ENCODE measurements around the gene C2orf80. TPM values are rescaled to one million over a fixed set of nuclear protein-coding genes. Genes with fewer than 3 reads are reported as not detected.
"Not testable (repeated sequence)": the region's sequence is repeated elsewhere in the genome, so short reads cannot be mapped to it uniquely, and the experiment has no call there.

The C2orf80 gene
- total RNA-seq, 3 donors from 2014 or later, result not detected

DNA sequence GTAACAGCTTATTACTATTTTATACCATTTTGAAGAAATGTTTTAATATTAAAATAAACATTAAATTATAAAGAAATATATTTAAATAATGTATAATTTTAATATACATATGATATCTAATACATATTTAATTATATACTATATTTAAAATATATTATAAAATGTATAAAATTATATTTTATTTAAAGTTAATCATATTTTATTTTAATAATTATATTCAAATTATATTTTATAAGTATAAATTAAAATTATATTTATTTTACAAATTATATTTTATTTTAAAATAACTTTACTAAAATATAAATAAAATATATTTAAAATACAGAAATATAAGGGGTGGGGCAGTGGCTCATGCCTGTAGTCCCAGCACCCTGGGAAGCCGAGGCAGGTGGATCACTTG is 67.6 kb downstream of the C2orf80 start:
- DNase-seq (no peak), ATAC-seq (no peak)
- no peaks in the 10 kb centered on the region for H3K4me1 ChIP-seq (ENCODE audit: low read depth)
- TF ChIP-seq, protein P1, sequence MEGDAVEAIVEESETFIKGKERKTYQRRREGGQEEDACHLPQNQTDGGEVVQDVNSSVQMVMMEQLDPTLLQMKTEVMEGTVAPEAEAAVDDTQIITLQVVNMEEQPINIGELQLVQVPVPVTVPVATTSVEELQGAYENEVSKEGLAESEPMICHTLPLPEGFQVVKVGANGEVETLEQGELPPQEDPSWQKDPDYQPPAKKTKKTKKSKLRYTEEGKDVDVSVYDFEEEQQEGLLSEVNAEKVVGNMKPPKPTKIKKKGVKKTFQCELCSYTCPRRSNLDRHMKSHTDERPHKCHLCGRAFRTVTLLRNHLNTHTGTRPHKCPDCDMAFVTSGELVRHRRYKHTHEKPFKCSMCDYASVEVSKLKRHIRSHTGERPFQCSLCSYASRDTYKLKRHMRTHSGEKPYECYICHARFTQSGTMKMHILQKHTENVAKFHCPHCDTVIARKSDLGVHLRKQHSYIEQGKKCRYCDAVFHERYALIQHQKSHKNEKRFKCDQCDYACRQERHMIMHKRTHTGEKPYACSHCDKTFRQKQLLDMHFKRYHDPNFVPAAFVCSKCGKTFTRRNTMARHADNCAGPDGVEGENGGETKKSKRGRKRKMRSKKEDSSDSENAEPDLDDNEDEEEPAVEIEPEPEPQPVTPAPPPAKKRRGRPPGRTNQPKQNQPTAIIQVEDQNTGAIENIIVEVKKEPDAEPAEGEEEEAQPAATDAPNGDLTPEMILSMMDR (IDR thresholded peaks at IDR 0.05), result no peak
- no peak overlapping the region for H3K4me3 ChIP-seq
- intact Hi-C loops (cut with DNase I, micrococcal nuclease), result no loop called here
- H3K36me3 ChIP-seq (ENCODE audit: low read depth), result no peaks in the 10 kb centered on the region
- no peaks in the 10 kb centered on the region for H3K9me3 ChIP-seq

- no peak for ATAC-seq
These were observed 70.9 kb downstream of the C2orf80 start for GRCh38 chr2:208118918-208119317.

DNA sequence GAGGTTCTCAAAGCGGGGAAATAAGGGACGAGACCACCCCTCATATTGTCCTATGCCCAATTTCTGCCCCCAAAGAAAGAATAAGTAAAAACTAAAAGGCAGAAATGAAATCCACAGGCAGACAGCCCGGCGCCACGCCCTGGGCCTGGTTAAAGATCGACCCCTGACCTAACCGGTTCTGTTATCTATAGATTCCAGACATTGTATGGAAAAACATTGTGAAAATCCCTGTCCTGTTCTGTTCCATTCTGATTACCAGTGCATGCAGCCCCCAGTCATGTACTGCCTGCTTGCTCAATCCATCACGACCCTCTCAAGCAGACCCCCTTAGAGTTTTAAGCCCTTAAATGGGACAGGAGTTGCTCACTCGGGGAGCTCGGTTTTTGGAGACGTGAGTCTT is 72.4 kb downstream of the C2orf80 start:
- DNase-seq; H3K4me1 ChIP-seq (ENCODE audit: low read depth); H3K9me3 ChIP-seq; intact Hi-C loops (cut with DNase I, micrococcal nuclease); H3K36me3 ChIP-seq (ENCODE audit: low read depth); H3K4me3 ChIP-seq; ATAC-seq: not testable (repeated sequence)

More at GRCh38 chr2:208118918-208119317, 70.9 kb downstream of the C2orf80 start:
- no peaks in the 10 kb centered on the region for H3K9me3 ChIP-seq
- TF ChIP-seq, protein P1 (IDR thresholded peaks at IDR 0.05), result no peak
- no peaks in the 10 kb centered on the region for H3K4me1 ChIP-seq (ENCODE audit: low read depth)
- no peak for DNase-seq
- intact Hi-C loops (cut with DNase I, micrococcal nuclease), result no loop called here
- no peak overlapping the region for H3K4me3 ChIP-seq
- H3K36me3 ChIP-seq (ENCODE audit: low read depth), result no peaks in the 10 kb centered on the region

Other genes starting within 250 kb of the C2orf80 start
- 10 to 100 TPM in 2 of 3 donors, 1 to 10 TPM in 1; 9.7 to 21.1 (median 12.9) TPM for gene PLEKHM3, start 164.5 kb downstream of the C2orf80 start, total RNA-seq
- not detected for gene CRYGD, start 65.5 kb downstream of the C2orf80 start, total RNA-seq
- not detected for gene CRYGC, start 60.2 kb downstream of the C2orf80 start, total RNA-seq
- gene CRYGB, start 43.9 kb downstream of the C2orf80 start, total RNA-seq, result not detected
- not detected for gene CRYGA, start 26.4 kb downstream of the C2orf80 start, total RNA-seq
- 100 to 1,000 TPM; 105 to 233 (median 227) TPM for gene IDH1, start 65.0 kb upstream of the C2orf80 start, total RNA-seq
- gene PIKFYVE, start 76.2 kb upstream of the C2orf80 start, total RNA-seq, result 10 to 100 TPM; 20.5 to 29.6 (median 25.2) TPM
- under 1 TPM in 1 of 3 donors, not detected in 2; 0.09 TPM for gene PTH2R, start 216.8 kb upstream of the C2orf80 start, total RNA-seq